CD14-positive monocyte (primary cell): Measurements from ENCODE around the gene ACCS. TPM values are rescaled to one million over a fixed set of nuclear protein-coding genes. Genes with fewer than 3 reads are reported as not detected.

Experiments
- DNase-seq, 3 donors: peaks; one replicate each; pipeline ENCODE4 v3.0.0-alpha.2; 2011 to 2022
- H2AFZ ChIP-seq: 2 replicates; pipeline ENCODE4 v1.6.0; 2012; ENCODE audit warnings: mild to moderate bottlenecking, low read depth, low read length, inconsistent platforms; ENCODE audit not compliant: insufficient read depth, poor library complexity, severe bottlenecking
- H3K27ac ChIP-seq, 2 donors: 1 replicate in 1 of 2; 2 replicates in 1 of 2; pipeline ENCODE4 v1.5.1; 2012 to 2013; ENCODE audit warnings: low read length in 2 of 2, control low read depth in 1 of 2, inconsistent platforms in 1 of 2, low read depth in 1 of 2, mild to moderate bottlenecking in 1 of 2
- H3K27me3 ChIP-seq, 2 donors: one replicate each; pipeline versions ENCODE4 v1.6.0 to v1.6.1; 2011 to 2013; ENCODE audit warnings: low read length in 2 of 2; ENCODE audit not compliant: control insufficient read depth in 2 of 2, insufficient read depth in 2 of 2
- H3K36me3 ChIP-seq, 2 donors: replicated peaks in 1 of 2; 1 replicate in 1 of 2; 2 replicates in 1 of 2; pipeline versions ENCODE4 v1.5.1 to v1.6.1; 2012 to 2013; ENCODE audit warnings: low read length in 2 of 2, control low read depth in 1 of 2, inconsistent platforms in 1 of 2, mild to moderate bottlenecking in 1 of 2; ENCODE audit not compliant: insufficient read depth in 2 of 2, control insufficient read depth in 1 of 2
- H3K4me1 ChIP-seq, 2 donors: 1 replicate in 1 of 2; 2 replicates in 1 of 2; pipeline versions ENCODE4 v1.5.1 to v1.6.1; 2012 to 2013; ENCODE audit warnings: low read length in 2 of 2, control low read depth in 1 of 2, inconsistent platforms in 1 of 2, mild to moderate bottlenecking in 1 of 2, moderate library complexity in 1 of 2; ENCODE audit not compliant: insufficient read depth in 2 of 2, control insufficient read depth in 1 of 2
- H3K4me2 ChIP-seq: replicated peaks from 2 replicates; pipeline ENCODE3; 2012; ENCODE audit warnings: low read length, moderate library complexity, mild to moderate bottlenecking; ENCODE audit not compliant: poor library complexity, severe bottlenecking; ENCODE audit errors: extremely low read depth
- H3K4me3 ChIP-seq, 3 experiments: fragments of 200-600 bp in 1 of 3; sonication (generic) in 1 of 3; replicated peaks in 1 of 3; 1 replicate in 2 of 3; 2 replicates in 1 of 3; pipeline ENCODE4 v1.5.1; 2011 to 2013; ENCODE audit warnings: low read length in 3 of 3, mild to moderate bottlenecking in 3 of 3, control low read depth in 2 of 3, low read depth in 2 of 3, inconsistent platforms in 1 of 3, moderate library complexity in 1 of 3
- H3K79me2 ChIP-seq: 2 replicates; pipeline ENCODE4 v1.6.0; 2012; ENCODE audit warnings: mild to moderate bottlenecking, control low read depth, inconsistent platforms, low read length, moderate library complexity; ENCODE audit not compliant: insufficient read depth
- H3K9ac ChIP-seq: 2 replicates; pipeline ENCODE4 v1.6.0; 2017; ENCODE audit warnings: low read length, mild to moderate bottlenecking; ENCODE audit not compliant: insufficient read depth, poor library complexity, severe bottlenecking
- H3K9me3 ChIP-seq, 2 donors: replicated peaks in 1 of 2; 1 replicate in 1 of 2; 2 replicates in 1 of 2; pipeline versions ENCODE4 v1.5.1 to v1.6.1; 2012 to 2013; ENCODE audit warnings: low read length in 2 of 2, control low read depth in 1 of 2; ENCODE audit not compliant: control insufficient read depth in 1 of 2, insufficient read depth in 1 of 2
- H4K20me1 ChIP-seq: 2 replicates; pipeline ENCODE4 v1.6.0; 2012; ENCODE audit warnings: mild to moderate bottlenecking, low read length, control low read depth, moderate library complexity; ENCODE audit not compliant: insufficient read depth
- H3K27ac Mint-ChIP-seq, 7 donors: one replicate each; pipeline ENCODE4 v1.8.0; 2020; ENCODE audit warnings: mild to moderate bottlenecking in 7 of 7, mixed read lengths in 7 of 7, moderate library complexity in 6 of 7, inconsistent platforms in 2 of 7
- H3K27me3 Mint-ChIP-seq, 3 donors: one replicate each; pipeline ENCODE4 v1.8.0; 2021 to 2022; ENCODE audit warnings: low read depth in 3 of 3, mild to moderate bottlenecking in 3 of 3, mixed read lengths in 3 of 3, moderate library complexity in 3 of 3, inconsistent platforms in 1 of 3
- H3K36me3 Mint-ChIP-seq, 2 donors: one replicate each; pipeline ENCODE4 v1.8.0; 2020; ENCODE audit warnings: mixed read lengths in 2 of 2, inconsistent platforms in 1 of 2, mild to moderate bottlenecking in 1 of 2
- H3K4me1 Mint-ChIP-seq: one replicate; pipeline ENCODE4 v1.8.0; 2020; ENCODE audit warnings: mild to moderate bottlenecking, mixed read lengths
- H3K4me3 Mint-ChIP-seq, 2 donors: one replicate each; pipeline ENCODE4 v1.8.0; 2020; ENCODE audit warnings: mild to moderate bottlenecking in 2 of 2, mixed read lengths in 2 of 2, moderate library complexity in 1 of 2
- H3K9me3 Mint-ChIP-seq, 7 donors: one replicate each; pipeline ENCODE4 v1.8.0; 2020 to 2022; ENCODE audit warnings: mixed read lengths in 7 of 7, mild to moderate bottlenecking in 6 of 7, moderate library complexity in 6 of 7, inconsistent platforms in 2 of 7
- WGBS: methylation state at CpG from one replicate; pipeline ENCODE4 v1.1.5; 2013; ENCODE audit warnings: missing lambda C conversion rate; ENCODE audit not compliant: insufficient coverage; 5-methylcytosine and 5-hydroxymethylcytosine counted together
- intact Hi-C, 2 donors: fragments of 100-400 bp; cut with micrococcal nuclease; formaldehyde crosslinking; loops; one replicate each; pipeline versions ENCODE4 v1.15.0 to v1.15.1; 2023
- polyA plus RNA-seq, 3 donors: library from polyadenylated mRNA; depleted of rRNA in 1 of 3; unstranded in 2 of 3; stranded (reverse) in 1 of 3; fragments of 300-500 nt in 2 of 3; fragments of >200 nt in 1 of 3; fragmentation: Illumina TruSeq in 2 of 3; gene quantifications; 1 replicate in 2 of 3; 2 replicates in 1 of 3; pipeline ENCODE4 v1.2.3, GENCODE V29; 2012 to 2021
- TF ChIP-seq, protein P1 (sequence below): fragments of 200-600 bp; IDR thresholded peaks from one replicate; pipeline ENCODE4 v1.8.0; 2022; ENCODE audit warnings: antibody characterized with exemption, mild to moderate bottlenecking

ACCS gene
- polyA plus RNA-seq, 3 donors, result 1.3 to 46.6 (median 1.7) TPM

DNA sequence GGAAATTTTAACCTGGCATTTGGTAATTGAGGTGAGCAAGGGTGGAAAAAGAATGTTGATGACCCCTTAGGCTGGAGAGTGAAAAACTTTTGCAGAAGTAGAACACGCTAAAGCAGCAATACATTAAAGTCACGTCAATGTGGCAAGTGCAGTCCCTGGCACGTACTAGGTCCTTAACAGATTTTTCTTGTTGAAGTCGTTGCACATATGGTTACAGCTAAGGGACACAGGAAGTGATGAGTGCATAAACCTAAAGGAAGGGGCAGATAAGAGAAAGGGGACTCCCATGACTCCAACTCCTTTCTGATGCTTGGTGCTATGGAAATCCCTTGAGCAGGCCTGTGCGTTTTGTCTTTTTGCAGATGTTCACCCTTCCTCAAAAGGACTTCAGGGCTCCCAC is 1.2 kb downstream of the ACCS start:
- peak overlapping the region; percentile 88 for H3K9ac ChIP-seq
- 3% methylated on average over 5 of the region's 5 CpGs for WGBS

DNA sequence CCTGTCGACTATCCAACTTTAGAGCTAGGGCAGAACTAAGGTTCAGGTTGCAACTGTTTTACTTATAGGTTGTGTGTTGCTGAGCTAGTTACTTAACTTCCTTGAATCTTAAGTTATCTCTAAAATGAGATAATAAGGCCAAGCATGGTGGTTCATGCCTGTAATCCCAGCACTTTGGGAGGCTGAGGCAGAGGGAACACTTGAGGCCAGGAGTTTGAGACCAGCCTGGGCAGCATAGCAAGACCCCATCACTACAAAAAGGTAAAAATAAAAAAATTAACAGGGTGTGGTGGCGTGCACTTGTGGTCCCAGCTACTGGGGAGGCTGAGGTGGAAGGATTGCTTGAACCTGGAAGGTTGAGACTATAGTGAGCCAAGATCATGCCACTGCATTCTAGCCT is 2.1 kb downstream of the ACCS start:
- no peaks in the 10 kb centered on the region for H3K79me2 ChIP-seq
- WGBS, result 100% methylated on average over 1 of the region's 2 CpGs
- H3K9ac ChIP-seq, result no peak overlapping the region
- no peaks in the 10 kb centered on the region for H3K27me3 ChIP-seq
- intact Hi-C loops, result no loop called here
- H2AFZ ChIP-seq, result no peak overlapping the region
- Mint-ChIP-seq H3K36me3 (peaks cover 10 to 22% of the 10 kb centered on the region in 2 donors), H3K27ac (no peak overlapping the region), H3K27me3 (peaks cover 0 to 4% (median 1%) of the 10 kb centered on the region in 3 donors), H3K9me3 (peaks cover 0 to 4% (median 0%) of the 10 kb centered on the region in 7 donors), H3K4me3 (no peak overlapping the region), H3K4me1 (peaks cover 20% of the 10 kb centered on the region)
- peaks cover 3 to 5% of the 10 kb centered on the region in 2 donors for H3K36me3 ChIP-seq
- TF ChIP-seq, protein P1, sequence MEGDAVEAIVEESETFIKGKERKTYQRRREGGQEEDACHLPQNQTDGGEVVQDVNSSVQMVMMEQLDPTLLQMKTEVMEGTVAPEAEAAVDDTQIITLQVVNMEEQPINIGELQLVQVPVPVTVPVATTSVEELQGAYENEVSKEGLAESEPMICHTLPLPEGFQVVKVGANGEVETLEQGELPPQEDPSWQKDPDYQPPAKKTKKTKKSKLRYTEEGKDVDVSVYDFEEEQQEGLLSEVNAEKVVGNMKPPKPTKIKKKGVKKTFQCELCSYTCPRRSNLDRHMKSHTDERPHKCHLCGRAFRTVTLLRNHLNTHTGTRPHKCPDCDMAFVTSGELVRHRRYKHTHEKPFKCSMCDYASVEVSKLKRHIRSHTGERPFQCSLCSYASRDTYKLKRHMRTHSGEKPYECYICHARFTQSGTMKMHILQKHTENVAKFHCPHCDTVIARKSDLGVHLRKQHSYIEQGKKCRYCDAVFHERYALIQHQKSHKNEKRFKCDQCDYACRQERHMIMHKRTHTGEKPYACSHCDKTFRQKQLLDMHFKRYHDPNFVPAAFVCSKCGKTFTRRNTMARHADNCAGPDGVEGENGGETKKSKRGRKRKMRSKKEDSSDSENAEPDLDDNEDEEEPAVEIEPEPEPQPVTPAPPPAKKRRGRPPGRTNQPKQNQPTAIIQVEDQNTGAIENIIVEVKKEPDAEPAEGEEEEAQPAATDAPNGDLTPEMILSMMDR, result no peak
- H3K4me3 ChIP-seq, result no peak overlapping the region
- no peak overlapping the region for H3K4me2 ChIP-seq
- no peaks in the 10 kb centered on the region for H4K20me1 ChIP-seq
- no peak overlapping the region for H3K27ac ChIP-seq
- no peaks in the 10 kb centered on the region for H3K9me3 ChIP-seq
- no peak for DNase-seq
- H3K4me1 ChIP-seq, result peaks cover 17% of the 10 kb centered on the region in 2 donors

More for the DNA sequence above, 1.2 kb downstream of the ACCS start:
- peak overlapping the region in 1 of 2 donors; percentile 87 for H3K27ac ChIP-seq
- H3K9me3 ChIP-seq, result no peaks in the 10 kb centered on the region
- H3K4me2 ChIP-seq, result peak overlapping the region; percentile 74
- Mint-ChIP-seq H3K36me3 (peaks cover 8 to 16% of the 10 kb centered on the region in 2 donors), H3K27ac (peak overlapping the region; percentile 76 to 96 (median 94)), H3K9me3 (peaks cover 0 to 4% (median 0%) of the 10 kb centered on the region in 7 donors), H3K4me3 (peak overlapping the region; percentile 95), H3K27me3 (peaks cover 0 to 4% (median 1%) of the 10 kb centered on the region in 3 donors), H3K4me1 (peaks cover 20% of the 10 kb centered on the region)
- peak overlapping the region; percentile 93 for H2AFZ ChIP-seq
- peak; percentile 37 to 70 (median 52) for DNase-seq
- intact Hi-C loops, result no loop called here
- peak overlapping the region in 2 of 3 experiments; percentile 84 to 93 for H3K4me3 ChIP-seq
- H3K79me2 ChIP-seq, result no peaks in the 10 kb centered on the region
- H3K27me3 ChIP-seq, result no peaks in the 10 kb centered on the region
- TF ChIP-seq, protein P1, result no peak
- no peaks in the 10 kb centered on the region for H4K20me1 ChIP-seq
- peaks cover 0 to 3% of the 10 kb centered on the region in 2 donors for H3K36me3 ChIP-seq
- peaks cover 17% of the 10 kb centered on the region in 2 donors for H3K4me1 ChIP-seq
